Spleen (tissue), 11 donors: Measurements from ENCODE around the gene MAPKAP1. TPM values are rescaled to one million over a fixed set of nuclear protein-coding genes. Genes with fewer than 3 reads are reported as not detected.

Experiments
- DNase-seq: peaks from one replicate; pipeline ENCODE4 v3.0.0-alpha.2; 2020
- H3K27ac ChIP-seq, 8 donors: fragments of 200-600 bp; sonication (generic) in 7 of 8; 1 replicate in 4 of 8; 2 replicates in 4 of 8; pipeline versions ENCODE4 v1.5.0 to v1.8.0; 2016 to 2021; ENCODE audit warnings: inconsistent platforms in 4 of 8, mild to moderate bottlenecking in 4 of 8, moderate library complexity in 1 of 8
- H3K27me3 ChIP-seq, 7 donors: fragments of 200-600 bp; sonication (generic) in 6 of 7; replicated peaks in 1 of 7; 1 replicate in 4 of 7; 2 replicates in 3 of 7; pipeline versions ENCODE4 v1.5.0 to v1.8.0; 2016 to 2021; ENCODE audit warnings: inconsistent platforms in 3 of 7, mild to moderate bottlenecking in 1 of 7
- H3K36me3 ChIP-seq, 6 donors: fragments of 200-600 bp; sonication (generic) in 5 of 6; 1 replicate in 4 of 6; 2 replicates in 2 of 6; pipeline versions ENCODE4 v1.5.0 to v1.8.0; 2016 to 2021; ENCODE audit warnings: inconsistent platforms in 2 of 6
- H3K4me1 ChIP-seq, 6 donors: fragments of 200-600 bp; sonication (generic) in 5 of 6; 1 replicate in 3 of 6; 2 replicates in 3 of 6; pipeline versions ENCODE4 v1.5.0 to v1.8.0; 2016 to 2021; ENCODE audit warnings: inconsistent platforms in 3 of 6
- H3K4me3 ChIP-seq, 8 donors: fragments of 200-600 bp; sonication (generic) in 7 of 8; 1 replicate in 4 of 8; 2 replicates in 4 of 8; pipeline versions ENCODE4 v1.5.0 to v1.8.0; 2016 to 2021; ENCODE audit warnings: inconsistent platforms in 4 of 8, mild to moderate bottlenecking in 4 of 8, moderate library complexity in 2 of 8
- H3K9me3 ChIP-seq, 8 donors: fragments of 200-600 bp; sonication (generic) in 7 of 8; 1 replicate in 4 of 8; 2 replicates in 4 of 8; pipeline versions ENCODE4 v1.5.0 to v1.8.0; 2016 to 2021; ENCODE audit warnings: inconsistent platforms in 4 of 8
- POLR2A ChIP-seq, 3 donors: fragments of 450-650 bp; IDR thresholded peaks; one replicate each; pipeline ENCODE4 v1.5.1; 2017; ENCODE audit warnings: antibody characterized with exemption in 3 of 3, mild to moderate bottlenecking in 1 of 3
- POLR2AphosphoS5 ChIP-seq, 3 donors: sonication (generic); formaldehyde crosslinking; IDR thresholded peaks; one replicate each; pipeline ENCODE4 v1.5.1; 2017; ENCODE audit warnings: antibody characterized with exemption in 3 of 3
- WGBS, 5 donors: extraction: QIAGEN DNeasy Blood & Tissue Kit in 3 of 5; methylation state at CpG; one replicate each; pipeline versions ENCODE4 v1.1.5 to v1.1.7; 2013 to 2018; 5-methylcytosine and 5-hydroxymethylcytosine counted together
- intact Hi-C: fragments of 100-400 bp; cut with DNase I; formaldehyde crosslinking; loops from one replicate; pipeline ENCODE4 v1.15.0; 2023; ENCODE audit warnings: low total_unique reads
- polyA plus RNA-seq, 3 donors: library from polyadenylated mRNA; stranded (reverse); fragments of 200-250 nt; gene quantifications; one replicate each; pipeline ENCODE4 v1.2.1, GENCODE V29; 2013
- total RNA-seq, 7 donors: library from RNA; depleted of rRNA in 3 of 7; stranded (reverse); fragments of >200 nt in 3 of 7; fragmentation: NEBNext Ultra II Directional in 4 of 7; extraction: Animal tissue kit (Norgen Biotek cat#: 25700) in 4 of 7; gene quantifications; one replicate each; pipeline versions ENCODE4 v1.1.0 to v1.2.1, GENCODE V29; 2016 to 2021
- TF ChIP-seq, protein P1 (sequence below), 11 experiments: fragments of 200-600 bp in 7 of 11; fragments of 450-650 bp in 4 of 11; sonication (generic) in 4 of 11; IDR thresholded peaks in 8 of 11; conservative IDR thresholded peaks in 3 of 11; 1 replicate in 7 of 11; 2 replicates in 4 of 11; pipeline versions ENCODE4 v1.4.0 to v1.8.0; 2016 to 2021; ENCODE audit warnings: antibody characterized with exemption in 11 of 11, inconsistent platforms in 4 of 11, mild to moderate bottlenecking in 1 of 11
- donor health status: healthy with polysubstance abuse.
- donor health status: DM: no; HTN: no; CAD: no; lungs with moderate emphysema.
- donor health status: DM: no; HTN: no; CAD: no.
- donor health status: Bipolar disorder and iron deficiency.
- donor health status: healthy.
- donor health status: DM: no; HTN: no; CAD: no.
- donor health status: DM: yes; HTN: yes; CAD: no.

Gene MAPKAP1
- total and polyA plus RNA-seq, 10 donors, result 37.2 to 77.2 (median 60.4) TPM

DNA sequence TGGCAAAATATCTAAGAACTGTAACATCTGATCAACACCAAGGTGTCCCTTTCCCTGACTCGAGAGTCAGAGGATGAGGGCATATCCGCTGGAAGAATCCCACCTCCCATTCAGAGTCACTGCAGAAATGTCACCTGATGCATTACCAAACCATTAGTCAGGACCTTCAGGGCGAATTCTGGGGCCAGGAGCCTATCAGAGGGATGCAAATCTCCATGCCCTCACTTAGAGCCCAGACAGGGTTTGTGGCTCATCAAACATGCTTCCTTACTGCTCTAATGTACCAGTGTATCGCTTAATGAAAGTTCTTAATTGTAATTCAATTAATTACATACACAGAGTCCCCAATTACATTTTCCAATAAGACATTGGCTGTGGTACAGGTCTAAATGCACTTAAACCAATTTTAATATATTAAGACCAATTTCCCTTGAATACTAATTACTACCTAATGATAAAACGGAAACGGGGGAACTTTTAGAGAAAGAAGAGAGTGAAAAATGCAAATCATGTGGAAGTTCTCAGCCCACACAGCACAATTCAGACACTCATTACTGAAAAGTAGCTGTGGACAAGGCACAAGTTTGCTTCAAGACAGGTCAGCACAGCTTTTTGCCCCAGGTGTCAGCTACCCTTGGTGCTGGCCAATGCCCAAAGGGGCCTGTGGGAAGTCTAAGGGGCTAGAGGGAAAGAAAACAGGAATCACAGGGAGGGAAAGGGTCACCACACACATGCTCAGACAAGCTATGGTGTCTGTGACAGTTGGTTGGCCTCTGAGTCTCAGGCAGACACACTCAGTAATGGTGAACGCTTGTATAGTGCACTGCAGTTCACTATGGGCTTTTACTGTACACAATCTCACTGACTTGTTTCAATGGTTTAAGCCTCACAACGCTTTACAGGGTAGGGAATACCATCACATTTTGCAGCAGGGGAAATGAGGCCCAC, 211.6 kb downstream of the MAPKAP1 start:
- no peak overlapping the region for H3K4me3 ChIP-seq
- intact Hi-C loops, result no loop called here
- no peak for DNase-seq
- peaks cover 0 to 32% (median 0%) of the 10 kb centered on the region in 6 donors for H3K36me3 ChIP-seq
- H3K4me1 ChIP-seq, result peaks cover 0 to 10% (median 5%) of the 10 kb centered on the region in 6 donors
- H3K27me3 ChIP-seq, result no peaks in the 10 kb centered on the region
- no peak overlapping the region for H3K27ac ChIP-seq
- TF ChIP-seq, protein P1, sequence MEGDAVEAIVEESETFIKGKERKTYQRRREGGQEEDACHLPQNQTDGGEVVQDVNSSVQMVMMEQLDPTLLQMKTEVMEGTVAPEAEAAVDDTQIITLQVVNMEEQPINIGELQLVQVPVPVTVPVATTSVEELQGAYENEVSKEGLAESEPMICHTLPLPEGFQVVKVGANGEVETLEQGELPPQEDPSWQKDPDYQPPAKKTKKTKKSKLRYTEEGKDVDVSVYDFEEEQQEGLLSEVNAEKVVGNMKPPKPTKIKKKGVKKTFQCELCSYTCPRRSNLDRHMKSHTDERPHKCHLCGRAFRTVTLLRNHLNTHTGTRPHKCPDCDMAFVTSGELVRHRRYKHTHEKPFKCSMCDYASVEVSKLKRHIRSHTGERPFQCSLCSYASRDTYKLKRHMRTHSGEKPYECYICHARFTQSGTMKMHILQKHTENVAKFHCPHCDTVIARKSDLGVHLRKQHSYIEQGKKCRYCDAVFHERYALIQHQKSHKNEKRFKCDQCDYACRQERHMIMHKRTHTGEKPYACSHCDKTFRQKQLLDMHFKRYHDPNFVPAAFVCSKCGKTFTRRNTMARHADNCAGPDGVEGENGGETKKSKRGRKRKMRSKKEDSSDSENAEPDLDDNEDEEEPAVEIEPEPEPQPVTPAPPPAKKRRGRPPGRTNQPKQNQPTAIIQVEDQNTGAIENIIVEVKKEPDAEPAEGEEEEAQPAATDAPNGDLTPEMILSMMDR (IDR thresholded peaks at IDR 0.05 in 8 of 11, conservative IDR thresholded peaks at IDR 0.05 in 3 of 11), result no peak
- TF ChIP-seq POLR2AphosphoS5 (IDR thresholded peaks at IDR 0.05) (no peak), POLR2A (IDR thresholded peaks at IDR 0.05) (no peak)
- 75 to 80% (median 78%) methylated on average over 8 of the region's 8 CpGs for WGBS, 5 donors
- H3K9me3 ChIP-seq, result no peaks in the 10 kb centered on the region

DNA sequence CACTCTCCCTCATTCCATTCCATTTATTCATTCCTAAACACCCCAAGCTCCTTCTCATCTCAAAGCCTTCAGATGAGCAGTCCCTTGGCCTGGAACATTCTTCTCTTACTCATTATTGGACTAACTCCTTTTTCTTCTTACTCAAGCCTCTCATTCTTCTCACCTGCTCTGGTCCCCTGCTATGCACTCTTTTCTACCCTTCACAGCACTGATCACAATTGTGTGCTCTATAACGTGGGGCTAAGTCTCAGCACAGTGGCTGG, 212.4 kb downstream of the MAPKAP1 start:
- no peak for DNase-seq
- peaks cover 0 to 30% (median 0%) of the 10 kb centered on the region in 6 donors for H3K36me3 ChIP-seq
- H3K27ac ChIP-seq, result no peak overlapping the region
- peaks cover 0 to 10% (median 5%) of the 10 kb centered on the region in 6 donors for H3K4me1 ChIP-seq
- no peaks in the 10 kb centered on the region for H3K27me3 ChIP-seq
- no peak overlapping the region for H3K4me3 ChIP-seq
- intact Hi-C loops, result no loop called here
- WGBS, 5 donors, result 90 to 100% (median 93%) methylated on average over 1 of the region's 1 CpG
- TF ChIP-seq, protein P1 (IDR thresholded peaks at IDR 0.05 in 8 of 11, conservative IDR thresholded peaks at IDR 0.05 in 3 of 11), result no peak
- TF ChIP-seq POLR2A (IDR thresholded peaks at IDR 0.05), result no peak
- TF ChIP-seq POLR2AphosphoS5 (IDR thresholded peaks at IDR 0.05), result no peak
- H3K9me3 ChIP-seq, result no peaks in the 10 kb centered on the region

DNA sequence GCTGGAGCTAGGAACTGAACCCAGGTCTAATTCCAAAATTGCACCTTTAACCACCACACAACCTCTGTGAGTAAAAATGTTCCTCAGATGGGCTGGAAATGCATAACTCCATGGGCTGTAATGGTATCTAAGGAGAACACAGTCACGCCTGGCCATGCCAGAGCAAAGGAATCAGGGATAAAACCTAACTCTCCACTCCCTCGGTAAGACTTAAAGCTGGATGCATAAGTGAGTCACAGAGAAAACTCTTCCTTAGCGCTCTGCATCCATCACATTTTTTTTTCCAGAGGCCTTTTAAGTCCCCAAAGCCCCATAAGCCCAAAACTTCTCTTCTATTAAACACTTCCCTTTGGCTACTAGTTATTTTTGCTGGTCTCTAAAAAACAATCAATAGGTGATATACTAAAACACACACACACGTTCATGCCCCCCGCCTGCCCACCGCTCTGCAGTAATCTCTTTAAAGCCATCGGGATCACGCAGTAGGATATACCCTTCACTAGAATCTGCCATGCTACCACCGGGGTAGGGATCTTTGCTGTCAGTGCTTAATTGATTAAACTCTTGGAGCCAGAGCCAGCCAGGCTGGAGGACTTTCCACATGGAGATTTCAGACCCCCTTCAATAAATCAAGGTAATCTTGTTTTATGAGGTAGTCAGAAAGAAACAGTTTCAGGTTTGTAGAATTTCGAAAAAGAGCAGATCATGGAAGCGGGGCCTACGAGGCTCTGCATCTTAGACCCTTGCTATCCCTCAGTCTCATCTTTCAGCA, 212.9 kb downstream of the MAPKAP1 start:
- Histone ChIP-seq H3K4me3 (no peak overlapping the region), H3K27ac (no peak overlapping the region), H3K36me3 (peaks cover 0 to 30% (median 0%) of the 10 kb centered on the region in 6 donors), H3K4me1 (peaks cover 0 to 10% (median 5%) of the 10 kb centered on the region in 6 donors), H3K27me3 (no peaks in the 10 kb centered on the region), H3K9me3 (no peaks in the 10 kb centered on the region)
- intact Hi-C loops, result no loop called here
- DNase-seq, result no peak
- 92 to 96% (median 94%) methylated on average over 12 of the region's 12 CpGs for WGBS, 5 donors
- no peak for TF ChIP-seq POLR2AphosphoS5 (IDR thresholded peaks at IDR 0.05)
- TF ChIP-seq POLR2A (IDR thresholded peaks at IDR 0.05), result no peak
- TF ChIP-seq, protein P1 (IDR thresholded peaks at IDR 0.05 in 8 of 11, conservative IDR thresholded peaks at IDR 0.05 in 3 of 11), result no peak

DNA sequence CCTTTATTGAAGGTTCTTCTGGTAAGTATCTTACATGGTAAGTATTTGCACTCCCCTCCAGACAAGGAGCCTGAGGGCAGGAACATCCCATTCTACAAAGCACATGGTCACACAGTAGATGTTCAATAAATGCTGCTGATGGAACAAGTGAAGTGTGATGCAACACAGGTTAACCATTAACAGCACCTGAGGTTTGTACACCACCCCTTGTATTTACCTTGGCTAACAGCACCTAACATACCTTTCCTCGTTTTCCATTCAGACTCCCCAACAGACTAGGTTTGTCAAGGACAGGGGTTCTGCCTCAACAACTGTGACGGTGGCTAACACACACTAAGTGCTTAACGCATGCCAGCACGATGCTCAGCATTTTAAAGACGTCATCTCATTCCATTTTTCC, 213.6 kb downstream of the MAPKAP1 start:
- peaks cover 0 to 30% (median 0%) of the 10 kb centered on the region in 6 donors for H3K36me3 ChIP-seq
- TF ChIP-seq, protein P1 (IDR thresholded peaks at IDR 0.05 in 8 of 11, conservative IDR thresholded peaks at IDR 0.05 in 3 of 11), result no peak
- no peak for TF ChIP-seq POLR2AphosphoS5 (IDR thresholded peaks at IDR 0.05)
- TF ChIP-seq POLR2A (IDR thresholded peaks at IDR 0.05), result no peak
- H3K27ac ChIP-seq, result no peak overlapping the region
- no peaks in the 10 kb centered on the region for H3K9me3 ChIP-seq
- no peak overlapping the region for H3K4me3 ChIP-seq
- H3K27me3 ChIP-seq, result no peaks in the 10 kb centered on the region
- H3K4me1 ChIP-seq, result peaks cover 0 to 10% (median 5%) of the 10 kb centered on the region in 6 donors
- WGBS, 5 donors, result 93 to 99% (median 96%) methylated on average over 5 of the region's 5 CpGs
- intact Hi-C loops, result no loop called here
- DNase-seq, result no peak
